GM23248 (cell line): ENCODE data around the gene SMIM3. TPM values are rescaled to one million over a fixed set of nuclear protein-coding genes. Genes with fewer than 3 reads are reported as not detected.

ENCODE experiments used
- DNase-seq: peaks from one replicate; pipeline ENCODE4 v3.0.0-alpha.2; 2015
- H2AFZ ChIP-seq: fragments of 200-600 bp; sonication (generic); 2 replicates; pipeline ENCODE4 v1.6.1; 2016; ENCODE audit warnings: antibody characterized with exemption
- H3F3A ChIP-seq: fragments of 200-600 bp; sonication (generic); 2 replicates; pipeline ENCODE4 v1.6.1; 2016; ENCODE audit warnings: mild to moderate bottlenecking, antibody characterized with exemption, mixed run types; ENCODE audit not compliant: insufficient read depth
- H3K27ac ChIP-seq: fragments of 200-600 bp; sonication (generic); 2 replicates; pipeline ENCODE4 v1.5.1; 2016; ENCODE audit warnings: mild to moderate bottlenecking
- H3K27me3 ChIP-seq: fragments of 200-600 bp; sonication (generic); replicated peaks from 2 replicates; pipeline ENCODE4 v1.6.1; 2016; ENCODE audit warnings: mild to moderate bottlenecking; ENCODE audit not compliant: insufficient read depth
- H3K36me3 ChIP-seq: fragments of 200-600 bp; sonication (generic); 2 replicates; pipeline ENCODE4 v1.6.1; 2016; ENCODE audit warnings: low read depth, mild to moderate bottlenecking
- H3K4me1 ChIP-seq: fragments of 200-600 bp; sonication (generic); 2 replicates; pipeline ENCODE4 v1.6.1; 2016; ENCODE audit warnings: mild to moderate bottlenecking; ENCODE audit not compliant: insufficient read depth
- H3K4me2 ChIP-seq: fragments of 200-600 bp; sonication (generic); one replicate; pipeline ENCODE4 v1.6.1; 2016; ENCODE audit warnings: mild to moderate bottlenecking; ENCODE audit not compliant: unreplicated experiment
- H3K4me3 ChIP-seq: fragments of 200-600 bp; sonication (generic); 2 replicates; pipeline ENCODE4 v1.5.1; 2016; ENCODE audit warnings: mild to moderate bottlenecking
- H3K79me2 ChIP-seq: fragments of 200-600 bp; sonication (generic); 2 replicates; pipeline ENCODE4 v1.6.1; 2016; ENCODE audit warnings: mild to moderate bottlenecking; ENCODE audit not compliant: insufficient read depth
- H3K9ac ChIP-seq: fragments of 200-600 bp; sonication (generic); 2 replicates; pipeline ENCODE4 v1.6.1; 2016; ENCODE audit warnings: mild to moderate bottlenecking
- H3K9me2 ChIP-seq: fragments of 200-600 bp; sonication (generic); 2 replicates; pipeline ENCODE4 v1.6.1; 2016; ENCODE audit warnings: mixed run types, mild to moderate bottlenecking, moderate library complexity; ENCODE audit not compliant: insufficient read depth
- H3K9me3 ChIP-seq: fragments of 200-600 bp; sonication (generic); one replicate; pipeline ENCODE4 v1.6.1; 2017; ENCODE audit warnings: low read depth
- H4K20me1 ChIP-seq: fragments of 200-600 bp; sonication (generic); 2 replicates; pipeline ENCODE4 v1.6.0; 2016; ENCODE audit not compliant: insufficient read depth
- EZH2 ChIP-seq: fragments of 200-600 bp; sonication (generic); IDR thresholded peaks from 2 replicates; pipeline ENCODE4 v1.6.1; 2018; ENCODE audit warnings: antibody characterized with exemption, mild to moderate bottlenecking; ENCODE audit not compliant: insufficient read depth, poor library complexity, severe bottlenecking
- EZH2phosphoT487 ChIP-seq: fragments of 200-600 bp; sonication (generic); IDR thresholded peaks from 2 replicates; pipeline ENCODE4 v1.6.1; 2018; ENCODE audit warnings: antibody characterized with exemption, moderate library complexity, mild to moderate bottlenecking, low read depth; ENCODE audit not compliant: insufficient read depth
- WGBS, 2 experiments: methylation state at CpG; one replicate each; pipeline ENCODE4 v1.1.6; 2015 to 2017; ENCODE audit warnings: low lambda C conversion rate in 2 of 2, low coverage in 1 of 2; ENCODE audit errors: missing lambda C conversion rate in 2 of 2; 5-methylcytosine and 5-hydroxymethylcytosine counted together
- in situ Hi-C: fragments of 300-500 bp; cut with MboI; formaldehyde crosslinking; loops from 2 replicates; pipeline ENCODE4 v1.15.0; 2020
- polyA plus RNA-seq: library from polyadenylated mRNA; unstranded; fragments of >200 nt; fragmentation: Nextera tagmentation; extraction: Ambion mirVana; gene quantifications from 2 replicates; pipeline ENCODE4 v1.2.1, GENCODE V29; 2016
- total RNA-seq: library from RNA; depleted of rRNA; stranded (reverse); fragments of >200 nt; shearing (Covaris generic); gene quantifications from 2 replicates; pipeline ENCODE4 v1.2.3, GENCODE V29; 2014

Gene SMIM3
- total and polyA plus RNA-seq, 2 experiments from 2014 or later, result 73.8 to 88.3 TPM

- no peak for DNase-seq
- no peaks in the 10 kb centered on the region for H3K9me2 ChIP-seq
- H3K4me2 ChIP-seq, result peak overlapping the region; percentile 87
- in situ Hi-C loops, result no loop called here
- no peak for TF ChIP-seq EZH2
- TF ChIP-seq EZH2phosphoT487, result no peak
- H4K20me1 ChIP-seq, result no peaks in the 10 kb centered on the region
- H3K79me2 ChIP-seq, result peaks cover 77% of the 10 kb centered on the region
- H3K36me3 ChIP-seq, result no peaks in the 10 kb centered on the region
- peaks cover 51% of the 10 kb centered on the region for H3K4me1 ChIP-seq
- no peaks in the 10 kb centered on the region for H3K9me3 ChIP-seq
- no peaks in the 10 kb centered on the region for H3K27me3 ChIP-seq
- peak overlapping the region; percentile 72 for H3K9ac ChIP-seq
- peaks cover 78% of the 10 kb centered on the region for H3F3A ChIP-seq
- 92 to 93% methylated on average over 3 of the region's 3 CpGs for WGBS, 2 experiments
- H2AFZ ChIP-seq, result no peak overlapping the region
- H3K27ac ChIP-seq, result peak overlapping the region; percentile 96
- peak overlapping the region; percentile 88 for H3K4me3 ChIP-seq
Measured at GRCh38 chr5:150782850-150783249, 4.3 kb downstream of the SMIM3 start.

- H3K4me2 ChIP-seq, result peak overlapping the region; percentile 87
- H3K27ac ChIP-seq, result peak overlapping the region; percentile 96
- H4K20me1 ChIP-seq, result no peaks in the 10 kb centered on the region
- peak overlapping the region; percentile 88; the same call in 1 of the 2 replicates for H3K4me3 ChIP-seq
- no peaks in the 10 kb centered on the region for H3K36me3 ChIP-seq
- H3K9me2 ChIP-seq, result no peaks in the 10 kb centered on the region
- 9% methylated on average over 7 of the region's 7 CpGs for WGBS, 2 experiments
- H3F3A ChIP-seq, result peaks cover 74% of the 10 kb centered on the region
- peaks cover 48% of the 10 kb centered on the region for H3K4me1 ChIP-seq
- in situ Hi-C loops, result no loop called here
- TF ChIP-seq EZH2phosphoT487 (0 out of 2 replicates have a peak, but pooled peaks have one; percentile 41), EZH2 (no peak)
- no peaks in the 10 kb centered on the region for H3K27me3 ChIP-seq
- peak overlapping the region; percentile 72; the same call in 1 of the 2 replicates for H3K9ac ChIP-seq
- H2AFZ ChIP-seq, result no peak overlapping the region
- no peaks in the 10 kb centered on the region for H3K9me3 ChIP-seq
- peak; percentile 96 for DNase-seq
- H3K79me2 ChIP-seq, result peaks cover 77% of the 10 kb centered on the region
Measured at GRCh38 chr5:150783422-150783928, 4.9 kb downstream of the SMIM3 start.

DNA sequence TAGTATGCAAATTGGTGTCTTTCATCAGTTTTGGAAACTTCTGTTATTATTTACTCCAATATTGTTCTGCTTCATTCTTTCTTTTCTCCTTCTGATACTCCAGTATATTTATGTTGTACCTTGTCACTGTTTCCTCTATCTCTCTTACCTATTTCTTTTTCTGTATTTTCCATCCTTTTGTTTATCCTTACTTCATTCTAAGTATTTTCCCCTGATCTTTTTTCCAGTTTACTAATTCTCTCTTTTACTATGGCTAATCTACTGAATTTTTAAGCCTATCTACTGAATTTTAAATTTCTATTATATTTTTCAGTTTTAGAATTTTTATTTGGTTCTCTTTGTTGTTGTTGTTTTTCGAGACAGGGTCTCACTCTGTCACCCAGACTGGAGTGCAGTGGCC lies 7.4 kb downstream of the SMIM3 start:
- in situ Hi-C loops, result no loop called here
- H3K4me1 ChIP-seq, result peaks cover 60% of the 10 kb centered on the region

GRCh38 chr5:150786876-150787275 lies 8.3 kb downstream of the SMIM3 start:
- H3K4me1 ChIP-seq, result peaks cover 62% of the 10 kb centered on the region
- no peak for TF ChIP-seq EZH2
- no peak for TF ChIP-seq EZH2phosphoT487

More for the DNA sequence above, 7.4 kb downstream of the SMIM3 start:
- no peaks in the 10 kb centered on the region for H3K9me3 ChIP-seq
- 100% methylated on average over 1 of the region's 1 CpG for WGBS, 2 experiments
- no peaks in the 10 kb centered on the region for H3K27me3 ChIP-seq
- H3K9ac ChIP-seq, result no peak overlapping the region
- peaks cover 78% of the 10 kb centered on the region for H3K79me2 ChIP-seq
- TF ChIP-seq EZH2phosphoT487 (no peak), EZH2 (no peak)
- H3K4me2 ChIP-seq, result no peak overlapping the region
- H3K9me2 ChIP-seq, result no peaks in the 10 kb centered on the region
- H3K36me3 ChIP-seq, result no peaks in the 10 kb centered on the region
- no peak overlapping the region for H2AFZ ChIP-seq
- DNase-seq, result no peak
- H3K27ac ChIP-seq, result no peak overlapping the region
- H3F3A ChIP-seq, result peaks cover 77% of the 10 kb centered on the region
- no peak overlapping the region for H3K4me3 ChIP-seq
- no peaks in the 10 kb centered on the region for H4K20me1 ChIP-seq

GRCh38 chr5:150787656-150788055 lies 9.1 kb downstream of the SMIM3 start:
- H3K27me3 ChIP-seq, result no peaks in the 10 kb centered on the region
- no peak overlapping the region for H2AFZ ChIP-seq
- whole genome bisulfite sequencing, 2 experiments, result 48% methylated on average over 1 of the region's 1 CpG
- no peak for TF ChIP-seq EZH2phosphoT487
- no peak for TF ChIP-seq EZH2
- peaks cover 90% of the 10 kb centered on the region for H3K79me2 ChIP-seq
- H3K4me3 ChIP-seq, result no peak overlapping the region
- H3K27ac ChIP-seq, result no peak overlapping the region
- H3K9me3 ChIP-seq, result no peaks in the 10 kb centered on the region
- H3K4me1 ChIP-seq, result peaks cover 62% of the 10 kb centered on the region
- no peaks in the 10 kb centered on the region for H3K36me3 ChIP-seq
- in situ Hi-C loops, result no loop called here
- no peaks in the 10 kb centered on the region for H3K9me2 ChIP-seq
- H3F3A ChIP-seq, result peaks cover 78% of the 10 kb centered on the region
- no peaks in the 10 kb centered on the region for H4K20me1 ChIP-seq
- no peak overlapping the region for H3K9ac ChIP-seq
- no peak for DNase-seq
- H3K4me2 ChIP-seq, result no peak overlapping the region

More at GRCh38 chr5:150786876-150787275, 8.3 kb downstream of the SMIM3 start:
- 97 to 100% methylated on average over 1 of the region's 1 CpG for WGBS, 2 experiments
- Histone ChIP-seq H3K27ac (no peak overlapping the region), H3K9me3 (no peaks in the 10 kb centered on the region), H4K20me1 (no peaks in the 10 kb centered on the region), H3K4me3 (no peak overlapping the region), H2AFZ (no peak overlapping the region), H3K79me2 (peaks cover 88% of the 10 kb centered on the region), H3K9ac (no peak overlapping the region), H3K27me3 (no peaks in the 10 kb centered on the region), H3F3A (peaks cover 78% of the 10 kb centered on the region), H3K36me3 (no peaks in the 10 kb centered on the region), H3K4me2 (peak overlapping the region; percentile 5), H3K9me2 (no peaks in the 10 kb centered on the region)
- in situ Hi-C loops, result no loop called here
- DNase-seq, result no peak
